ENCODE results near the gene SLC35F4. TPM values are rescaled to one million over a fixed set of nuclear protein-coding genes. Genes with fewer than 3 reads are reported as not detected.
A peak's percentile ranks its signal among the peaks of the same experiment; 100 is the strongest.
"Not testable (repeated sequence)": the region's sequence is repeated elsewhere in the genome, so short reads cannot be mapped to it uniquely, and the experiment has no call there.

Gene SLC35F4
- total RNA-seq, 1 donor from 2014 or later, result not detected

GRCh38 chr14:57864659-57865058, 1.2 kb downstream of the SLC35F4 start:
- H3K36me3 ChIP-seq (ENCODE audit: control insufficient read depth, insufficient read depth, low read length), result no peaks in the 10 kb centered on the region
- TF ChIP-seq CTCF (IDR thresholded peaks at IDR 0.05; ENCODE audit: insufficient read depth, low read length, poor library complexity, severe bottlenecking), result no peak
- peaks cover 11% of the 10 kb centered on the region for H3K27me3 ChIP-seq (ENCODE audit: control insufficient read depth, insufficient read depth, low read length)
- DNase-seq (ENCODE audit: low read depth), result no peak
- H3K4me3 ChIP-seq (ENCODE audit: low read depth, low read length), result peak overlapping the region; percentile 47

- Histone ChIP-seq H3K4me3 (ENCODE audit: low read depth, low read length) (no peak overlapping the region), H3K36me3 (ENCODE audit: control insufficient read depth, insufficient read depth, low read length) (no peaks in the 10 kb centered on the region), H3K27me3 (ENCODE audit: control insufficient read depth, insufficient read depth, low read length) (peaks cover 11% of the 10 kb centered on the region)
- DNase-seq (ENCODE audit: low read depth), result no peak
- TF ChIP-seq CTCF (IDR thresholded peaks at IDR 0.05; ENCODE audit: insufficient read depth, low read length, poor library complexity, severe bottlenecking), result no peak
Measured at GRCh38 chr14:57863471-57863870, 2.4 kb downstream of the SLC35F4 start.

- not testable (repeated sequence) for H3K4me3 ChIP-seq (ENCODE audit: low read depth, low read length); H3K36me3 ChIP-seq (ENCODE audit: control insufficient read depth, insufficient read depth, low read length); DNase-seq (ENCODE audit: low read depth); H3K27me3 ChIP-seq (ENCODE audit: control insufficient read depth, insufficient read depth, low read length)
Measured at GRCh38 chr14:57855666-57856065, 10.2 kb downstream of the SLC35F4 start.

GRCh38 chr14:57854571-57854970, 11.3 kb downstream of the SLC35F4 start:
- no peak for DNase-seq (ENCODE audit: low read depth)
- no peaks in the 10 kb centered on the region for H3K27me3 ChIP-seq (ENCODE audit: control insufficient read depth, insufficient read depth, low read length)
- TF ChIP-seq CTCF (IDR thresholded peaks at IDR 0.05; ENCODE audit: insufficient read depth, low read length, poor library complexity, severe bottlenecking), result no peak
- no peaks in the 10 kb centered on the region for H3K36me3 ChIP-seq (ENCODE audit: control insufficient read depth, insufficient read depth, low read length)
- no peak overlapping the region for H3K4me3 ChIP-seq (ENCODE audit: low read depth, low read length)

GRCh38 chr14:57851354-57851753, 14.5 kb downstream of the SLC35F4 start:
- no peak for TF ChIP-seq CTCF (IDR thresholded peaks at IDR 0.05; ENCODE audit: insufficient read depth, low read length, poor library complexity, severe bottlenecking)
- Histone ChIP-seq H3K27me3 (ENCODE audit: control insufficient read depth, insufficient read depth, low read length) (no peaks in the 10 kb centered on the region), H3K36me3 (ENCODE audit: control insufficient read depth, insufficient read depth, low read length) (no peaks in the 10 kb centered on the region), H3K4me3 (ENCODE audit: low read depth, low read length) (no peak overlapping the region)
- no peak for DNase-seq (ENCODE audit: low read depth)

- Histone ChIP-seq H3K36me3 (ENCODE audit: control insufficient read depth, insufficient read depth, low read length) (no peaks in the 10 kb centered on the region), H3K4me3 (ENCODE audit: low read depth, low read length) (no peak overlapping the region), H3K27me3 (ENCODE audit: control insufficient read depth, insufficient read depth, low read length) (no peaks in the 10 kb centered on the region)
- DNase-seq (ENCODE audit: low read depth), result no peak
- no peak for TF ChIP-seq CTCF (IDR thresholded peaks at IDR 0.05; ENCODE audit: insufficient read depth, low read length, poor library complexity, severe bottlenecking)
Measured at GRCh38 chr14:57848786-57849185, 17.1 kb downstream of the SLC35F4 start.

All from kidney epithelial cell (primary cell).